KMS-11 (cell line): Measurements from ENCODE around the gene INTS14.

Experiments used
- H2AFZ ChIP-seq: fragments of 200-600 bp; sonication (generic); 2 replicates; pipeline ENCODE4 v1.6.1; 2016; ENCODE audit warnings: antibody characterized with exemption, mixed run types, low read depth
- H3K27ac ChIP-seq: fragments of 200-600 bp; sonication (generic); 2 replicates; pipeline ENCODE4 v1.6.1; 2016; ENCODE audit warnings: mild to moderate bottlenecking, mixed run types
- H3K27me3 ChIP-seq: fragments of 200-600 bp; sonication (generic); 2 replicates; pipeline ENCODE4 v1.6.1; 2017; ENCODE audit warnings: mild to moderate bottlenecking, low read depth, mixed run types, moderate library complexity; ENCODE audit not compliant: insufficient read depth
- H3K36me3 ChIP-seq: fragments of 200-600 bp; sonication (generic); 2 replicates; pipeline ENCODE4 v1.6.1; 2017; ENCODE audit warnings: mild to moderate bottlenecking, mixed run types; ENCODE audit not compliant: insufficient read depth
- H3K4me1 ChIP-seq: fragments of 200-600 bp; sonication (generic); 2 replicates; pipeline ENCODE4 v1.6.1; 2016; ENCODE audit warnings: mild to moderate bottlenecking, low read depth, mixed run types; ENCODE audit not compliant: poor library complexity, severe bottlenecking
- H3K4me2 ChIP-seq: fragments of 200-600 bp; sonication (generic); 2 replicates; pipeline ENCODE4 v1.7.0; 2016; ENCODE audit warnings: mild to moderate bottlenecking, mixed run types
- H3K4me3 ChIP-seq: fragments of 200-600 bp; sonication (generic); IDR thresholded peaks from 2 replicates; pipeline ENCODE4 v1.6.1; 2017; ENCODE audit warnings: low read depth, low read length, mixed read lengths; ENCODE audit not compliant: insufficient read depth
- H3K79me2 ChIP-seq: fragments of 200-600 bp; sonication (generic); 2 replicates; pipeline ENCODE4 v1.6.1; 2016; ENCODE audit warnings: low read depth, mixed run types; ENCODE audit not compliant: insufficient read depth
- H3K9ac ChIP-seq: fragments of 200-600 bp; sonication (generic); 2 replicates; pipeline ENCODE4 v1.6.1; 2016; ENCODE audit warnings: mild to moderate bottlenecking, mixed run types
- H4K20me1 ChIP-seq: fragments of 200-600 bp; sonication (generic); 2 replicates; pipeline ENCODE4 v1.6.1; 2016; ENCODE audit warnings: mild to moderate bottlenecking, mixed run types; ENCODE audit not compliant: insufficient read depth
- CTCF ChIP-seq: fragments of 200-600 bp; sonication (generic); conservative IDR thresholded peaks from 2 replicates; pipeline ENCODE4 v1.6.1; 2017; ENCODE audit warnings: low read depth, mild to moderate bottlenecking, antibody characterized with exemption, low read length, moderate library complexity, mixed read lengths

The INTS14 gene

GRCh38 chr15:65623103-65623502, 12.2 kb upstream of the INTS14 start:
- Histone ChIP-seq H3K4me2 (no peak overlapping the region), H3K4me1 (peaks cover 13% of the 10 kb centered on the region), H2AFZ (no peak overlapping the region), H3K27ac (no peak overlapping the region), H3K79me2 (no peaks in the 10 kb centered on the region), H3K36me3 (no peaks in the 10 kb centered on the region), H3K27me3 (no peaks in the 10 kb centered on the region), H3K4me3 (no peak overlapping the region), H4K20me1 (no peaks in the 10 kb centered on the region), H3K9ac (no peak overlapping the region)
- no peak for TF ChIP-seq CTCF

GRCh38 chr15:65621638-65622037, 10.7 kb upstream of the INTS14 start, which contains the start of gene SLC24A1:
Gene SLC24A1, plus strand, starts transcription at chr15:65621938. Its CDS starts 2,143 bp downstream, at chr15:65624081.
- no peaks in the 10 kb centered on the region for H4K20me1 ChIP-seq
- no peak within 1 kb of the TSS for H3K9ac ChIP-seq
- no peaks in the 10 kb centered on the region for H3K79me2 ChIP-seq
- H3K4me2 ChIP-seq: no peak within 1 kb of the TSS
- peaks cover 3% of the 10 kb centered on the region for H3K4me1 ChIP-seq
- H3K4me3 ChIP-seq: no peak within 1 kb of the TSS
- H3K27ac ChIP-seq: no peak within 1 kb of the TSS
- no peak for TF ChIP-seq CTCF
- H3K36me3 ChIP-seq: no peaks in the 10 kb centered on the region
- no peaks in the 10 kb centered on the region for H3K27me3 ChIP-seq
- no peak within 1 kb of the TSS for H2AFZ ChIP-seq

GRCh38 chr15:65620833-65621232, 9.9 kb upstream of the INTS14 start:
- no peak overlapping the region for H3K9ac ChIP-seq
- no peak overlapping the region for H2AFZ ChIP-seq
- no peaks in the 10 kb centered on the region for H4K20me1 ChIP-seq
- H3K4me1 ChIP-seq: no peaks in the 10 kb centered on the region
- H3K27ac ChIP-seq: no peak overlapping the region
- no peaks in the 10 kb centered on the region for H3K79me2 ChIP-seq
- H3K36me3 ChIP-seq: no peaks in the 10 kb centered on the region
- no peaks in the 10 kb centered on the region for H3K27me3 ChIP-seq
- H3K4me2 ChIP-seq: no peak overlapping the region
- no peak for TF ChIP-seq CTCF
- H3K4me3 ChIP-seq: no peak overlapping the region

- Histone ChIP-seq H2AFZ (no peak overlapping the region), H4K20me1 (no peaks in the 10 kb centered on the region), H3K27me3 (no peaks in the 10 kb centered on the region), H3K27ac (no peak overlapping the region), H3K36me3 (no peaks in the 10 kb centered on the region), H3K4me3 (no peak overlapping the region), H3K4me2 (no peak overlapping the region), H3K9ac (no peak overlapping the region), H3K4me1 (no peaks in the 10 kb centered on the region), H3K79me2 (no peaks in the 10 kb centered on the region)
- TF ChIP-seq CTCF: no peak
Observed at GRCh38 chr15:65619626-65620290, 8.8 kb upstream of the INTS14 start.
